ENCODE data around the gene RAB39B.
"Not testable (repeated sequence)": the region's sequence is repeated elsewhere in the genome, so short reads cannot be mapped to it uniquely, and the experiment has no call there.

RAB39B gene

GRCh38 chrX:155263854-155264628 lies at the start of gene RAB39B:
Gene RAB39B (minus strand): TSS chrX:155264491. CDS start chrX:155264288, 203 bp downstream.
- no peaks in the 10 kb centered on the region; the same call in 1 of the 2 replicates for H3K36me3 ChIP-seq (ENCODE audit: control insufficient read depth, insufficient read depth, low read length)
- peak within 1 kb of the TSS; percentile 79 for H3K4me3 ChIP-seq (ENCODE audit: low read depth, low read length)
- H3K27me3 ChIP-seq (ENCODE audit: control insufficient read depth, insufficient read depth, low read length), result no peaks in the 10 kb centered on the region
- peak within 1 kb of the TSS; percentile 77 for H3K9ac ChIP-seq (ENCODE audit: low read length)
- H3K27ac ChIP-seq (ENCODE audit: low read depth, low read length), result no peak within 1 kb of the TSS
- H3K9me3 ChIP-seq (ENCODE audit: control insufficient read depth, insufficient read depth, low read depth, low read length), result peaks cover 17% of the 10 kb centered on the region; the same call in 1 of the 2 replicates
- H3K4me1 ChIP-seq (ENCODE audit: control insufficient read depth, insufficient read depth, low read length), result no peaks in the 10 kb centered on the region

- H3K9me3 ChIP-seq (ENCODE audit: control insufficient read depth, insufficient read depth, low read depth, low read length), result peaks cover 36% of the 10 kb centered on the region
- no peak overlapping the region for H3K4me3 ChIP-seq (ENCODE audit: low read depth, low read length)
- no peaks in the 10 kb centered on the region for H3K27me3 ChIP-seq (ENCODE audit: control insufficient read depth, insufficient read depth, low read length)
- no peak overlapping the region for H3K9ac ChIP-seq (ENCODE audit: low read length)
- no peak overlapping the region for H3K27ac ChIP-seq (ENCODE audit: low read depth, low read length)
- no peaks in the 10 kb centered on the region for H3K36me3 ChIP-seq (ENCODE audit: control insufficient read depth, insufficient read depth, low read length)
- peaks cover 8% of the 10 kb centered on the region; the same call in 1 of the 2 replicates for H3K4me1 ChIP-seq (ENCODE audit: control insufficient read depth, insufficient read depth, low read length)
Observed at GRCh38 chrX:155313766-155314165, 49.5 kb upstream of the RAB39B start.

GRCh38 chrX:155293771-155294170 lies 29.5 kb upstream of the RAB39B start:
- no peak overlapping the region for H3K4me3 ChIP-seq (ENCODE audit: low read depth, low read length)
- H3K27ac ChIP-seq (ENCODE audit: low read depth, low read length), result no peak overlapping the region
- H3K4me1 ChIP-seq (ENCODE audit: control insufficient read depth, insufficient read depth, low read length), result no peaks in the 10 kb centered on the region
- peaks cover 10% of the 10 kb centered on the region; the same call in 1 of the 2 replicates for H3K9me3 ChIP-seq (ENCODE audit: control insufficient read depth, insufficient read depth, low read depth, low read length)
- no peaks in the 10 kb centered on the region for H3K36me3 ChIP-seq (ENCODE audit: control insufficient read depth, insufficient read depth, low read length)
- H3K9ac ChIP-seq (ENCODE audit: low read length), result no peak overlapping the region
- no peaks in the 10 kb centered on the region; the same call in 1 of the 2 replicates for H3K27me3 ChIP-seq (ENCODE audit: control insufficient read depth, insufficient read depth, low read length)

- Histone ChIP-seq H3K36me3 (ENCODE audit: control insufficient read depth, insufficient read depth, low read length) (no peaks in the 10 kb centered on the region), H3K9ac (ENCODE audit: low read length) (no peak overlapping the region), H3K27ac (ENCODE audit: low read depth, low read length) (no peak overlapping the region), H3K4me3 (ENCODE audit: low read depth, low read length) (no peak overlapping the region), H3K27me3 (ENCODE audit: control insufficient read depth, insufficient read depth, low read length) (no peaks in the 10 kb centered on the region), H3K4me1 (ENCODE audit: control insufficient read depth, insufficient read depth, low read length) (no peaks in the 10 kb centered on the region), H3K9me3 (ENCODE audit: control insufficient read depth, insufficient read depth, low read depth, low read length) (peaks cover 17% of the 10 kb centered on the region)
Observed at GRCh38 chrX:155279873-155280272, 15.6 kb upstream of the RAB39B start.

- Histone ChIP-seq H3K27me3 (ENCODE audit: control insufficient read depth, insufficient read depth, low read length) (no peaks in the 10 kb centered on the region), H3K9me3 (ENCODE audit: control insufficient read depth, insufficient read depth, low read depth, low read length) (peaks cover 17% of the 10 kb centered on the region), H3K4me3 (ENCODE audit: low read depth, low read length) (no peak overlapping the region), H3K27ac (ENCODE audit: low read depth, low read length) (no peak overlapping the region), H3K9ac (ENCODE audit: low read length) (no peak overlapping the region), H3K36me3 (ENCODE audit: control insufficient read depth, insufficient read depth, low read length) (no peaks in the 10 kb centered on the region), H3K4me1 (ENCODE audit: control insufficient read depth, insufficient read depth, low read length) (no peaks in the 10 kb centered on the region)
Observed at GRCh38 chrX:155270969-155271368, 6.7 kb upstream of the RAB39B start.

GRCh38 chrX:155267995-155268394 lies 3.7 kb upstream of the RAB39B start:
- H3K27ac ChIP-seq (ENCODE audit: low read depth, low read length); H3K4me3 ChIP-seq (ENCODE audit: low read depth, low read length); H3K4me1 ChIP-seq (ENCODE audit: control insufficient read depth, insufficient read depth, low read length); H3K9ac ChIP-seq (ENCODE audit: low read length); H3K27me3 ChIP-seq (ENCODE audit: control insufficient read depth, insufficient read depth, low read length); H3K36me3 ChIP-seq (ENCODE audit: control insufficient read depth, insufficient read depth, low read length): not testable (repeated sequence)
- peaks cover 19% of the 10 kb centered on the region for H3K9me3 ChIP-seq (ENCODE audit: control insufficient read depth, insufficient read depth, low read depth, low read length)

- Histone ChIP-seq H3K36me3 (ENCODE audit: control insufficient read depth, insufficient read depth, low read length) (no peaks in the 10 kb centered on the region), H3K27ac (ENCODE audit: low read depth, low read length) (no peak overlapping the region), H3K4me3 (ENCODE audit: low read depth, low read length) (no peak overlapping the region), H3K9ac (ENCODE audit: low read length) (no peak overlapping the region), H3K4me1 (ENCODE audit: control insufficient read depth, insufficient read depth, low read length) (no peaks in the 10 kb centered on the region), H3K27me3 (ENCODE audit: control insufficient read depth, insufficient read depth, low read length) (no peaks in the 10 kb centered on the region), H3K9me3 (ENCODE audit: control insufficient read depth, insufficient read depth, low read depth, low read length) (peaks cover 19% of the 10 kb centered on the region)
Observed at GRCh38 chrX:155266439-155266838, 2.1 kb upstream of the RAB39B start.

GRCh38 chrX:155262970-155263754 lies 1.1 kb downstream of the RAB39B start:
- H3K4me1 ChIP-seq (ENCODE audit: control insufficient read depth, insufficient read depth, low read length), result no peaks in the 10 kb centered on the region
- H3K9ac ChIP-seq (ENCODE audit: low read length), result peak overlapping the region; percentile 77
- no peaks in the 10 kb centered on the region for H3K27me3 ChIP-seq (ENCODE audit: control insufficient read depth, insufficient read depth, low read length)
- peak overlapping the region; percentile 79 for H3K4me3 ChIP-seq (ENCODE audit: low read depth, low read length)
- peaks cover 17% of the 10 kb centered on the region; the same call in 1 of the 2 replicates for H3K9me3 ChIP-seq (ENCODE audit: control insufficient read depth, insufficient read depth, low read depth, low read length)
- no peaks in the 10 kb centered on the region; the same call in 1 of the 2 replicates for H3K36me3 ChIP-seq (ENCODE audit: control insufficient read depth, insufficient read depth, low read length)
- H3K27ac ChIP-seq (ENCODE audit: low read depth, low read length), result no peak overlapping the region

GRCh38 chrX:155259752-155260151 lies 4.5 kb downstream of the RAB39B start:
- Histone ChIP-seq H3K4me3 (ENCODE audit: low read depth, low read length) (no peak overlapping the region), H3K27ac (ENCODE audit: low read depth, low read length) (no peak overlapping the region), H3K9me3 (ENCODE audit: control insufficient read depth, insufficient read depth, low read depth, low read length) (peaks cover 13% of the 10 kb centered on the region; the same call in 1 of the 2 replicates), H3K9ac (ENCODE audit: low read length) (no peak overlapping the region), H3K27me3 (ENCODE audit: control insufficient read depth, insufficient read depth, low read length) (no peaks in the 10 kb centered on the region), H3K4me1 (ENCODE audit: control insufficient read depth, insufficient read depth, low read length) (no peaks in the 10 kb centered on the region), H3K36me3 (ENCODE audit: control insufficient read depth, insufficient read depth, low read length) (no peaks in the 10 kb centered on the region; the same call in 1 of the 2 replicates)

- Histone ChIP-seq H3K9me3 (ENCODE audit: control insufficient read depth, insufficient read depth, low read depth, low read length) (peaks cover 5% of the 10 kb centered on the region; the same call in 1 of the 2 replicates), H3K4me1 (ENCODE audit: control insufficient read depth, insufficient read depth, low read length) (no peaks in the 10 kb centered on the region), H3K9ac (ENCODE audit: low read length) (no peak overlapping the region), H3K27ac (ENCODE audit: low read depth, low read length) (no peak overlapping the region), H3K36me3 (ENCODE audit: control insufficient read depth, insufficient read depth, low read length) (no peaks in the 10 kb centered on the region), H3K4me3 (ENCODE audit: low read depth, low read length) (no peak overlapping the region), H3K27me3 (ENCODE audit: control insufficient read depth, insufficient read depth, low read length) (no peaks in the 10 kb centered on the region)
Observed at GRCh38 chrX:155251391-155251790, 12.9 kb downstream of the RAB39B start.

GRCh38 chrX:155247497-155247896 lies 16.8 kb downstream of the RAB39B start:
- no peaks in the 10 kb centered on the region for H3K4me1 ChIP-seq (ENCODE audit: control insufficient read depth, insufficient read depth, low read length)
- no peak overlapping the region for H3K27ac ChIP-seq (ENCODE audit: low read depth, low read length)
- no peak overlapping the region for H3K9ac ChIP-seq (ENCODE audit: low read length)
- peaks cover 5% of the 10 kb centered on the region; the same call in 1 of the 2 replicates for H3K9me3 ChIP-seq (ENCODE audit: control insufficient read depth, insufficient read depth, low read depth, low read length)
- H3K36me3 ChIP-seq (ENCODE audit: control insufficient read depth, insufficient read depth, low read length), result no peaks in the 10 kb centered on the region
- no peaks in the 10 kb centered on the region for H3K27me3 ChIP-seq (ENCODE audit: control insufficient read depth, insufficient read depth, low read length)
- no peak overlapping the region for H3K4me3 ChIP-seq (ENCODE audit: low read depth, low read length)

Measured in HUES6 (cell line).